Measurements from ENCODE around the gene RTN4. TPM values are rescaled to one million over a fixed set of nuclear protein-coding genes. Genes with fewer than 3 reads are reported as not detected.
A peak's percentile ranks its signal among the peaks of the same experiment; 100 is the strongest.
"Not testable (repeated sequence)": the region's sequence is repeated elsewhere in the genome, so short reads cannot be mapped to it uniquely, and the experiment has no call there.

Gene RTN4
- total RNA-seq, 1 donor from 2014 or later: 56.3 TPM

- no peak for DNase-seq
- no peak for ATAC-seq (ENCODE audit: poor library complexity)
- intact Hi-C loops (cut with DNase I): no loop called here
These were observed 32.4 kb downstream of the RTN4 start for GRCh38 chr2:55017880-55018279.

GRCh38 chr2:55017428-55017827 is 32.8 kb downstream of the RTN4 start:
- no peak for ATAC-seq (ENCODE audit: poor library complexity)
- no peak for DNase-seq
- intact Hi-C loops (cut with DNase I): no loop called here

DNA sequence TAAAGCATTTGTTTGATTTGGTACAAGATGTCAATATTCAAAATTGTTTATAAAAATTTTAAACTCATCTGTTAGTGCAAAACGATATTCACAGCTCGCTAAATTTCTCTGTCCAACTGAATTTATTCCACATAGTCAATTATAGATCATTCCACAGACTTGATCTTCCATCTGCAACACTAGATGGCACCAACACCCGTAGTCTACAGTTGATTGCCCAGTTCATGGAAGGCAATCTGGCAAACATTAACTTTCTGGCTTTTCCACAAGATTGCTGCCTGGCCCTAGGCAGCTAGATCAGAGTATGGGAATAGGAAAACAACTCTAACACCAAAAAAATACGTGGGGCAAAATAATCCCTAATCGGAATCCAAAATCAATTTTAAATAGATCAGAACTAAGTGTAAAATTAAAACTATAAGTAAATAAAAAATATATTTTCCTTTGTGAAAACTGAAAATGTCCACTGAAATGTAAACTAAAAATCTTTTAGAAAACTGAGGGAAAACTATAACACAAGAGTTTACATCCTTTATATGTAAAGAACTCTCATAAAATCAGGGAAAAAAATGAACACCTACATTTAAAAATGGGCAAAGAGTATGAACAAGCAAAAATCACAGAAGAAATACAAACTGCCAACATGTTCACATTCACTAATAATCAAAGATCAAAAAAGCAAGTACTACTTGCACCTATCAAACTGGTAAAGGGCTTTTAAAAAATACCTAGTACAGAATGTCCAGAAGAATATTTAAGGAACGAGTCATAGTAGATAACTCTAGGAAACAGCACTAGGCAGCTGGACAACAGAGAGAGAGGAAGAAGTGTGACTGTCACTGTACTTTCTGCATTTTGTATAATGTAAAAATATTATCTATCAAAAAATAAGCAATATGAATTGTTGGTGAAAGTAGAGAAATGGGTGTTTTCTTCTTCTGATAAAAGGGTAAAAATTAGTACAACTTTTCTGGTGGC is 35.0 kb downstream of the RTN4 start:
- intact Hi-C loops (cut with DNase I): loop anchor here (2.0 kb wide), 1 partner anchor 162 kb away; no protein-coding TSS in a partner anchor
- no peak for DNase-seq
- peak; percentile 87 for ATAC-seq (ENCODE audit: poor library complexity)

GRCh38 chr2:55013936-55014335 is 36.3 kb downstream of the RTN4 start:
- intact Hi-C loops (cut with DNase I): loop anchor here (2.0 kb wide), 1 partner anchor 163 kb away; no protein-coding TSS in a partner anchor
- peak; percentile 36 for ATAC-seq (ENCODE audit: poor library complexity)

GRCh38 chr2:55012672-55013484 is 37.4 kb downstream of the RTN4 start:
- intact Hi-C loops (cut with DNase I): no loop called here
- no peak for DNase-seq
- no peak for ATAC-seq (ENCODE audit: poor library complexity)

More at GRCh38 chr2:55013936-55014335, 36.3 kb downstream of the RTN4 start:
- no peak for DNase-seq

DNA sequence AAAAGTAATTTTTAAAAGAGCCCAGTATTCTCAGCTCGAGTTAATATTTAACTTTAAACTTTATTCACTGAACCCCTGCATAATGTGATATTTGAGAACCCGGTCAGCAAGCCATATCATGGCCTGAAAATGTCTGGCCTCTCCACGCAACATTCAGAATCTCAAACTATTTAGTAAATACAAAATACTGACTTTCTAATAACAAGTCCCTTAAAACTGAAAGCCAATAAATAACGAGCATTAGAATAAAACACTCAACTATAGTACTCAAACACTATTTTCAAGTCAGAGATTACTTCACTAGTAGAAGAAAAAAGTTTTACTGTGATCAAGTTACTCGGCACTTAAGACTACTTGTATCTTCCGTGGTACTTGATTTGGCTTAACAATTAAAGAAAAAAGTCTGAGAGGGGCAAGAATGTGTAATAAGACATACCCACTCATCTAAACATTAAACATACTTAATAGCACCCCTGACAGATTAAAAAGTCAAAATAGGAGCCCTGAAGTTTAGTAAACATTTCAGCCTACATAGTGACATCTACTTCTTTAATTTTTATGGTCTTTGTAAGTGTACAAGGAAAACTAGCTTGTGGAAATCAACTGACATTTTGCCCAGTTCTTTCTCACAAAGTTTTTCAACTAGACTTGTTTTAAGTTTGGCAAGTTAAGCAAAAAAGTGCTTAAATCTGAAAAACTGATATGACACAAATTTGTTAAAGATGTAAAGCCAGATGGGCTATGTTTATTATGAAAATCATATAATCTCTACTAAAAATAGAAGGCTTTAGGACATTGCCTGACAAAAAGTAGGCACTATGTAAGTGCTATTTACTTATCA is 38.2 kb downstream of the RTN4 start:
- no peak for ATAC-seq (ENCODE audit: poor library complexity)

DNA sequence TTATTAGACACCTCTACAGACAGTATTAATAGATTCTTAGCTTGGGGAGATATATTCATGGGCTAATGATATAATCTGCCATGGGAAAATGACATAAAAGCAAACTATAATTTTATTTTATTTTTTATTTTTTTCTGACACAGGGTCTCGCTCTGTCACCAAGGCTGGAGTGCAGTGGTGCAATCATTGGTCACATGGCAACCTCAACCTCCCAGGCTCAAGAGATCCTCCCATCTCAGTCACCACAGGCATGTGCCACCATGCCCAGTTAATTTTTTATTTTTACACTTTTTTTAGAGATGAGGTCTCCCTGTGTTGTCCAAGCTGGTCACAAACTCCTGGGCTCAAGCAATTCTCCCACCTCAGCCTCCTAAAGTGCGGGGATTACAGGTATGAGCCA is 39.3 kb downstream of the RTN4 start:
- intact Hi-C loops (cut with DNase I): no loop called here
- ATAC-seq (ENCODE audit: poor library complexity) (peak; percentile 48), DNase-seq (no peak)

More for the DNA sequence above, 38.2 kb downstream of the RTN4 start:
- intact Hi-C loops (cut with DNase I): no loop called here
- DNase-seq: no peak

GRCh38 chr2:55010149-55010591 is 40.1 kb downstream of the RTN4 start:
- ATAC-seq (ENCODE audit: poor library complexity) (peak; percentile 81), DNase-seq (no peak)
- intact Hi-C loops (cut with DNase I): no loop called here

GRCh38 chr2:55009277-55010060 is 40.8 kb downstream of the RTN4 start:
- no peak for ATAC-seq (ENCODE audit: poor library complexity)
- intact Hi-C loops (cut with DNase I): no loop called here
- no peak for DNase-seq

DNA sequence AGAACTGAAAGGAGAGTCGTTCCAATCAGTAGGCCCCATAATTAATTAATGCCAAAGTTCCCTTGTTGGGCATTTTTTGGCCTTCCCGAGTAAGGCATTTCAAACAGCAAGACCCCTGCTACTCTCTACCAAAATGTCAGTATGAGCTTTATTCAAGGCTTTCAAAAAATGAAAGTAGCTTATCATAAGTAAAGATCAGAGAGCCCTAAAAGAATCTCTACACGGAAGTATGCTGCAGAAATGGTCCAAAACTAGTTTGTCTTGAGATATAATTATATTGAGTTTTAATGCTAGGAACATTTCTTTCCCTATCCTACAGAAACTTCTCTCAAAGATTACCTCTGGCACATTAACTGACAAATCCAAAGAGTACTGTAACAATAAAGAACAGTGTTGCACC is 43.9 kb downstream of the RTN4 start:
- intact Hi-C loops (cut with DNase I): no loop called here
- DNase-seq: no peak

GRCh38 chr2:55003706-55004639 is 46.3 kb downstream of the RTN4 start:
- ATAC-seq (ENCODE audit: poor library complexity): no peak
- no peak for DNase-seq
- intact Hi-C loops (cut with DNase I): no loop called here

More for the DNA sequence above, 43.9 kb downstream of the RTN4 start:
- no peak for ATAC-seq (ENCODE audit: poor library complexity)

GRCh38 chr2:55001716-55002115 is 48.5 kb downstream of the RTN4 start:
- ATAC-seq (ENCODE audit: poor library complexity) (no peak), DNase-seq (no peak)
- intact Hi-C loops (cut with DNase I): no loop called here

DNA sequence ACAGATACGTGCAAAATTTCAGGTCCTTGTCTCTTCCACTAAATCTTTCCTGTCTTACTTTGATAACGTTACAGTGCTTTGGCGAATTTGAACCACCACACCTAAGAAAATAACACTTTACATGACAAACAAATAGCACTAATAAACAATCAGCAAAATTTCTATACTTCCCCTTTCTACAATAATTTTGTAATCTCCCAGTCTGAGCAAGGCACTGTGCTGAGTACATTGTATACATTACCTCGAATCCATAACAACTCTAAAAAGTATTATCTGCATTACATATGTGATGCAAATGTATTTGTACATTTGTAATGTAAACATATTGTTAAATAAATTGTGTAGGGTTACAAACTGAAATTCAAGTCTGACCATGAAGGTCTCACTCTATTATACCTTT is 49.9 kb downstream of the RTN4 start:
- no peak for DNase-seq
- ATAC-seq (ENCODE audit: poor library complexity): no peak
- intact Hi-C loops (cut with DNase I): no loop called here

DNA sequence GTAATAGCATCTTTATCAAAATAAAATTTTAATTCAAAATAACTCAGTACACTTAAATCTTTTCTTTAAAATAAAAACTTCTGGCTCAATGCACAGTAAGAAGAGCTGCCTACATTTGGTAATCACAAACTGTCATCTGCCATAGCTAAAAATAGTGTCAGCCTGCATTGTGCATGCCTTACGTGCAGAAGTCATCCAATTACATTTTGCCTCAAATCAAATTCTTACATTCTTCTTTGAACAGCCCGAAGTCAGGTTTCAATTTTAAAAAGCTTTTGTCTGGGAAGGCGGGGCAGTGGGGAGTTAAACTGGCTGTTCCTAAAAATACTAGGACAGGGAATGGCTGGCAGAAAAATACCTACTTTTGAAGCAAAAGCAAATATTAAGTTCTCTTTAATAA is 51.1 kb downstream of the RTN4 start:
- intact Hi-C loops (cut with DNase I): no loop called here
- DNase-seq: no peak
- ATAC-seq (ENCODE audit: poor library complexity): no peak

DNA sequence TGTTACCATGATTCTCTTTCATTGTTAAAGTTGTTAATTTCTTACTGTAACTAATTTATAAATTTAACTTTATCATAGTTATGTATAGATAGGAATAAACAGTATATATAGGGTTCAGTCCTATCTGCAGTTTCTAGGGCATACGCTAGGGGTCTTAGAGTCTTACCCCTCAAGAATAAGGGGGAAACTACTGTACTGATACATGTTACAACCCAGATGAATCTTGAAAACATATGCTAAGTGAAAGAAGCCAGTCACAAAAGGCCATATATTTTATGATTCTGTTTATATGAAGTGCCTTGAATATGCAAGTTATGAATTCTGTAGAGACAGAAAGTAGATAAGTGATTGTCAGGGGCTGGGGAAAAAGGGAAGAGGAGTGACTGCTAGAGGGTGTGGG is 52.4 kb downstream of the RTN4 start:
- intact Hi-C loops (cut with DNase I): no loop called here
- no peak for ATAC-seq (ENCODE audit: poor library complexity)
- DNase-seq: no peak

- ATAC-seq (ENCODE audit: poor library complexity): no peak
- intact Hi-C loops (cut with DNase I): no loop called here
- DNase-seq: no peak
These were observed 54.7 kb downstream of the RTN4 start for GRCh38 chr2:54995553-54995952.

DNA sequence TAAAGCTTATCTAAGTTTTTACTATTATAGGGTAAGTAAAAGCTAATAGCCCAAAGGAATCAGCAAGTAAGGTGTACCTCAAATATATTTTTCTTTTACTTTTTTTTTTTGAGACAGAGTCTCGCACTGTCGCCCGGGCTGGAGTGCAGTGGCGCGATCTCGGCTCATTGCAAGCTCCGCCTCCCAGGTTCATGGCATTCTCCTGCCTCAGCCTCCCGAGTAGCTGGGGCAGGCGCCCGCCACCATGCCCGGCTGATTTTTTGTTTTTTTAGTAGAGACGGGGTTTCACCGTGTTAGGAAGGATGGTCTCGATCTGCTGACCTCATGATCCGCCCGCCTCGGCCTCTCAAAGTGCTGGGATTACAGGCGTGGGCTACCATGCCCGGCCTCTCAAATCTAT is 59.6 kb downstream of the RTN4 start:
- DNase-seq; ATAC-seq (ENCODE audit: poor library complexity); intact Hi-C loops (cut with DNase I): not testable (repeated sequence)

Data from Right ventricle myocardium superior (tissue), 1 donor.